ENCODE results near the gene GDPD5. TPM values are rescaled to one million over a fixed set of nuclear protein-coding genes. Genes with fewer than 3 reads are reported as not detected.
A peak's percentile ranks its signal among the peaks of the same experiment; 100 is the strongest.

GDPD5 gene
- total and polyA plus RNA-seq, 9 of the 15 experiments (the other 6 are each of a cell fraction or from before 2014, with no cell fraction given), result 0.32 to 27.3 (median 8.0) TPM

DNA sequence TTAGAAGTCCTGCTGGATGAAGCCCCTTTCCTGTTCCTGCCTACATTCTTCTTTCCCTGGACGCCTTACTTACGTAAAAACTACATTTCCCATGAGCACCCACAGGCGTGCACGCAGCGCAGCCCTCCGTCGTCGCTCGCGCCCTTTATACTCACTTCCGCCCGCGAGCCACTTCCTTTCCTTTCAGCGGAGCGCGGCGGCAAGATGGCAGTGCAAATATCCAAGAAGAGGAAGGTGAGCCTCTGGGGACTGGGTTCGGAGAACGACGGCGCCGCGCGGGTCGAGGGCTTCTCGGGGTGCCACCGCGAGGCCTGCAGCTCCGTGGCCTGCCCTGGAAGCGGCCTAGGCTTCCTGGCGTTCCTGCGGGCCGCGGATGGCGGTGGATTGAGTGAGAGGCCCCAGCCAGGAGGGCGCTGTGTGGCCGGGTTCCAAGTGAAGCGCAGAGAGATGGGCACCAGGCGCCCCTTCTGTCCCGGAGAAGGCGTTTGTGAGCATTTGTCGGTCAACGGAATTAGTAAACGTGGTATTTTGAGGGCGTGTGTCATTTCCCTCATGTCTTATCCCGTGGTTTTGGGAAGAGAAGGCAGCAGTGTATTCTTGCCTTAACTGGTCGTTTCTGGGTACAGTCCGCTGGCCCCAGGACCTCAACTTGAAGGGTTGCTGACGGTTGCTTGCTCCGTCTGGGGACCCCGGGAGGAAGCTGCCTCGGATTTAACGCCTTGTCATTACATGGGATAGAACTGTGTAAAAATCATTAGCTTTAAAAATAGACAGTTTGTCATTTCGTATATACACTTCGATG, 126.2 kb downstream of the GDPD5 start, which contains the start of gene RPS3 (continued):
- TF ChIP-seq TAF7 (tag; IDR thresholded peaks at IDR 0.05), result peak; percentile 100
- TF ChIP-seq ZKSCAN8 (CRISPR knock-in tag; IDR thresholded peaks at IDR 0.05), result no peak
- peak; percentile 99 for TF ChIP-seq BRD4 (IDR thresholded peaks at IDR 0.05)
- TF ChIP-seq, protein P1, sequence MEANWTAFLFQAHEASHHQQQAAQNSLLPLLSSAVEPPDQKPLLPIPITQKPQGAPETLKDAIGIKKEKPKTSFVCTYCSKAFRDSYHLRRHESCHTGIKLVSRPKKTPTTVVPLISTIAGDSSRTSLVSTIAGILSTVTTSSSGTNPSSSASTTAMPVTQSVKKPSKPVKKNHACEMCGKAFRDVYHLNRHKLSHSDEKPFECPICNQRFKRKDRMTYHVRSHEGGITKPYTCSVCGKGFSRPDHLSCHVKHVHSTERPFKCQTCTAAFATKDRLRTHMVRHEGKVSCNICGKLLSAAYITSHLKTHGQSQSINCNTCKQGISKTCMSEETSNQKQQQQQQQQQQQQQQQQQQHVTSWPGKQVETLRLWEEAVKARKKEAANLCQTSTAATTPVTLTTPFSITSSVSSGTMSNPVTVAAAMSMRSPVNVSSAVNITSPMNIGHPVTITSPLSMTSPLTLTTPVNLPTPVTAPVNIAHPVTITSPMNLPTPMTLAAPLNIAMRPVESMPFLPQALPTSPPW (CRISPR knock-in tag; IDR thresholded peaks at IDR 0.05), result peak; percentile 47
- peak; percentile 94 for TF ChIP-seq PHF20 (IDR thresholded peaks at IDR 0.05; ENCODE audit: partially characterized antibody)
- peak; percentile 92 for TF ChIP-seq PCBP1 (IDR thresholded peaks at IDR 0.05; ENCODE audit: low read depth, low read length, poor library complexity, severe bottlenecking)
- TF ChIP-seq, protein P2, sequence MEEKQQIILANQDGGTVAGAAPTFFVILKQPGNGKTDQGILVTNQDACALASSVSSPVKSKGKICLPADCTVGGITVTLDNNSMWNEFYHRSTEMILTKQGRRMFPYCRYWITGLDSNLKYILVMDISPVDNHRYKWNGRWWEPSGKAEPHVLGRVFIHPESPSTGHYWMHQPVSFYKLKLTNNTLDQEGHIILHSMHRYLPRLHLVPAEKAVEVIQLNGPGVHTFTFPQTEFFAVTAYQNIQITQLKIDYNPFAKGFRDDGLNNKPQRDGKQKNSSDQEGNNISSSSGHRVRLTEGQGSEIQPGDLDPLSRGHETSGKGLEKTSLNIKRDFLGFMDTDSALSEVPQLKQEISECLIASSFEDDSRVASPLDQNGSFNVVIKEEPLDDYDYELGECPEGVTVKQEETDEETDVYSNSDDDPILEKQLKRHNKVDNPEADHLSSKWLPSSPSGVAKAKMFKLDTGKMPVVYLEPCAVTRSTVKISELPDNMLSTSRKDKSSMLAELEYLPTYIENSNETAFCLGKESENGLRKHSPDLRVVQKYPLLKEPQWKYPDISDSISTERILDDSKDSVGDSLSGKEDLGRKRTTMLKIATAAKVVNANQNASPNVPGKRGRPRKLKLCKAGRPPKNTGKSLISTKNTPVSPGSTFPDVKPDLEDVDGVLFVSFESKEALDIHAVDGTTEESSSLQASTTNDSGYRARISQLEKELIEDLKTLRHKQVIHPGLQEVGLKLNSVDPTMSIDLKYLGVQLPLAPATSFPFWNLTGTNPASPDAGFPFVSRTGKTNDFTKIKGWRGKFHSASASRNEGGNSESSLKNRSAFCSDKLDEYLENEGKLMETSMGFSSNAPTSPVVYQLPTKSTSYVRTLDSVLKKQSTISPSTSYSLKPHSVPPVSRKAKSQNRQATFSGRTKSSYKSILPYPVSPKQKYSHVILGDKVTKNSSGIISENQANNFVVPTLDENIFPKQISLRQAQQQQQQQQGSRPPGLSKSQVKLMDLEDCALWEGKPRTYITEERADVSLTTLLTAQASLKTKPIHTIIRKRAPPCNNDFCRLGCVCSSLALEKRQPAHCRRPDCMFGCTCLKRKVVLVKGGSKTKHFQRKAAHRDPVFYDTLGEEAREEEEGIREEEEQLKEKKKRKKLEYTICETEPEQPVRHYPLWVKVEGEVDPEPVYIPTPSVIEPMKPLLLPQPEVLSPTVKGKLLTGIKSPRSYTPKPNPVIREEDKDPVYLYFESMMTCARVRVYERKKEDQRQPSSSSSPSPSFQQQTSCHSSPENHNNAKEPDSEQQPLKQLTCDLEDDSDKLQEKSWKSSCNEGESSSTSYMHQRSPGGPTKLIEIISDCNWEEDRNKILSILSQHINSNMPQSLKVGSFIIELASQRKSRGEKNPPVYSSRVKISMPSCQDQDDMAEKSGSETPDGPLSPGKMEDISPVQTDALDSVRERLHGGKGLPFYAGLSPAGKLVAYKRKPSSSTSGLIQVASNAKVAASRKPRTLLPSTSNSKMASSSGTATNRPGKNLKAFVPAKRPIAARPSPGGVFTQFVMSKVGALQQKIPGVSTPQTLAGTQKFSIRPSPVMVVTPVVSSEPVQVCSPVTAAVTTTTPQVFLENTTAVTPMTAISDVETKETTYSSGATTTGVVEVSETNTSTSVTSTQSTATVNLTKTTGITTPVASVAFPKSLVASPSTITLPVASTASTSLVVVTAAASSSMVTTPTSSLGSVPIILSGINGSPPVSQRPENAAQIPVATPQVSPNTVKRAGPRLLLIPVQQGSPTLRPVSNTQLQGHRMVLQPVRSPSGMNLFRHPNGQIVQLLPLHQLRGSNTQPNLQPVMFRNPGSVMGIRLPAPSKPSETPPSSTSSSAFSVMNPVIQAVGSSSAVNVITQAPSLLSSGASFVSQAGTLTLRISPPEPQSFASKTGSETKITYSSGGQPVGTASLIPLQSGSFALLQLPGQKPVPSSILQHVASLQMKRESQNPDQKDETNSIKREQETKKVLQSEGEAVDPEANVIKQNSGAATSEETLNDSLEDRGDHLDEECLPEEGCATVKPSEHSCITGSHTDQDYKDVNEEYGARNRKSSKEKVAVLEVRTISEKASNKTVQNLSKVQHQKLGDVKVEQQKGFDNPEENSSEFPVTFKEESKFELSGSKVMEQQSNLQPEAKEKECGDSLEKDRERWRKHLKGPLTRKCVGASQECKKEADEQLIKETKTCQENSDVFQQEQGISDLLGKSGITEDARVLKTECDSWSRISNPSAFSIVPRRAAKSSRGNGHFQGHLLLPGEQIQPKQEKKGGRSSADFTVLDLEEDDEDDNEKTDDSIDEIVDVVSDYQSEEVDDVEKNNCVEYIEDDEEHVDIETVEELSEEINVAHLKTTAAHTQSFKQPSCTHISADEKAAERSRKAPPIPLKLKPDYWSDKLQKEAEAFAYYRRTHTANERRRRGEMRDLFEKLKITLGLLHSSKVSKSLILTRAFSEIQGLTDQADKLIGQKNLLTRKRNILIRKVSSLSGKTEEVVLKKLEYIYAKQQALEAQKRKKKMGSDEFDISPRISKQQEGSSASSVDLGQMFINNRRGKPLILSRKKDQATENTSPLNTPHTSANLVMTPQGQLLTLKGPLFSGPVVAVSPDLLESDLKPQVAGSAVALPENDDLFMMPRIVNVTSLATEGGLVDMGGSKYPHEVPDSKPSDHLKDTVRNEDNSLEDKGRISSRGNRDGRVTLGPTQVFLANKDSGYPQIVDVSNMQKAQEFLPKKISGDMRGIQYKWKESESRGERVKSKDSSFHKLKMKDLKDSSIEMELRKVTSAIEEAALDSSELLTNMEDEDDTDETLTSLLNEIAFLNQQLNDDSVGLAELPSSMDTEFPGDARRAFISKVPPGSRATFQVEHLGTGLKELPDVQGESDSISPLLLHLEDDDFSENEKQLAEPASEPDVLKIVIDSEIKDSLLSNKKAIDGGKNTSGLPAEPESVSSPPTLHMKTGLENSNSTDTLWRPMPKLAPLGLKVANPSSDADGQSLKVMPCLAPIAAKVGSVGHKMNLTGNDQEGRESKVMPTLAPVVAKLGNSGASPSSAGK (IDR thresholded peaks at IDR 0.05), result peak; percentile 19; the same call in 1 of the 2 replicates
- 0 out of 2 replicates have a peak, but pooled peaks have one; percentile 18 for TF ChIP-seq BCOR (IDR thresholded peaks at IDR 0.05)
- TF ChIP-seq RFX7 (CRISPR knock-in tag; IDR thresholded peaks at IDR 0.05), result no peak
- no peak for TF ChIP-seq ILK (tag; IDR thresholded peaks at IDR 0.05; ENCODE audit: borderline replicate concordance, low read depth)
- TF ChIP-seq KDM1A (IDR thresholded peaks at IDR 0.05), result no peak
- TF ChIP-seq, protein P3, sequence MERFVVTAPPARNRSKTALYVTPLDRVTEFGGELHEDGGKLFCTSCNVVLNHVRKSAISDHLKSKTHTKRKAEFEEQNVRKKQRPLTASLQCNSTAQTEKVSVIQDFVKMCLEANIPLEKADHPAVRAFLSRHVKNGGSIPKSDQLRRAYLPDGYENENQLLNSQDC (CRISPR knock-in tag; IDR thresholded peaks at IDR 0.05), result peak; percentile 66; the same call in 1 of the 2 replicates
- peak; percentile 84 for TF ChIP-seq SAP30 (IDR thresholded peaks at IDR 0.05; ENCODE audit: borderline replicate concordance, insufficient read depth, low read depth, low read length, poor library complexity, severe bottlenecking)
- no peak for TF ChIP-seq ZNF174 (CRISPR knock-in tag; IDR thresholded peaks at IDR 0.05)
- 0 out of 2 replicates have a peak, but pooled peaks have one; percentile 15 for TF ChIP-seq ZSCAN32 (CRISPR knock-in tag; IDR thresholded peaks at IDR 0.05)
